Spleen (tissue), 11 donors: ENCODE results near the gene CAV1. TPM values are rescaled to one million over a fixed set of nuclear protein-coding genes. Genes with fewer than 3 reads are reported as not detected.

Experiments
- DNase-seq: peaks from one replicate; pipeline ENCODE4 v3.0.0-alpha.2; 2020
- H3K27ac ChIP-seq, 8 donors: fragments of 200-600 bp; sonication (generic) in 7 of 8; 1 replicate in 4 of 8; 2 replicates in 4 of 8; pipeline versions ENCODE4 v1.5.0 to v1.8.0; 2016 to 2021; ENCODE audit warnings: inconsistent platforms in 4 of 8, mild to moderate bottlenecking in 4 of 8, moderate library complexity in 1 of 8
- H3K27me3 ChIP-seq, 7 donors: fragments of 200-600 bp; sonication (generic) in 6 of 7; replicated peaks in 1 of 7; 1 replicate in 4 of 7; 2 replicates in 3 of 7; pipeline versions ENCODE4 v1.5.0 to v1.8.0; 2016 to 2021; ENCODE audit warnings: inconsistent platforms in 3 of 7, mild to moderate bottlenecking in 1 of 7
- H3K36me3 ChIP-seq, 6 donors: fragments of 200-600 bp; sonication (generic) in 5 of 6; 1 replicate in 4 of 6; 2 replicates in 2 of 6; pipeline versions ENCODE4 v1.5.0 to v1.8.0; 2016 to 2021; ENCODE audit warnings: inconsistent platforms in 2 of 6
- H3K4me1 ChIP-seq, 6 donors: fragments of 200-600 bp; sonication (generic) in 5 of 6; 1 replicate in 3 of 6; 2 replicates in 3 of 6; pipeline versions ENCODE4 v1.5.0 to v1.8.0; 2016 to 2021; ENCODE audit warnings: inconsistent platforms in 3 of 6
- H3K4me3 ChIP-seq, 8 donors: fragments of 200-600 bp; sonication (generic) in 7 of 8; 1 replicate in 4 of 8; 2 replicates in 4 of 8; pipeline versions ENCODE4 v1.5.0 to v1.8.0; 2016 to 2021; ENCODE audit warnings: inconsistent platforms in 4 of 8, mild to moderate bottlenecking in 4 of 8, moderate library complexity in 2 of 8
- H3K9me3 ChIP-seq, 8 donors: fragments of 200-600 bp; sonication (generic) in 7 of 8; 1 replicate in 4 of 8; 2 replicates in 4 of 8; pipeline versions ENCODE4 v1.5.0 to v1.8.0; 2016 to 2021; ENCODE audit warnings: inconsistent platforms in 4 of 8
- POLR2A ChIP-seq, 3 donors: fragments of 450-650 bp; IDR thresholded peaks; one replicate each; pipeline ENCODE4 v1.5.1; 2017; ENCODE audit warnings: antibody characterized with exemption in 3 of 3, mild to moderate bottlenecking in 1 of 3
- POLR2AphosphoS5 ChIP-seq, 3 donors: sonication (generic); formaldehyde crosslinking; IDR thresholded peaks; one replicate each; pipeline ENCODE4 v1.5.1; 2017; ENCODE audit warnings: antibody characterized with exemption in 3 of 3
- WGBS, 5 donors: extraction: QIAGEN DNeasy Blood & Tissue Kit in 3 of 5; methylation state at CpG; one replicate each; pipeline versions ENCODE4 v1.1.5 to v1.1.7; 2013 to 2018; 5-methylcytosine and 5-hydroxymethylcytosine counted together
- intact Hi-C: fragments of 100-400 bp; cut with DNase I; formaldehyde crosslinking; loops from one replicate; pipeline ENCODE4 v1.15.0; 2023; ENCODE audit warnings: low total_unique reads
- polyA plus RNA-seq, 3 donors: library from polyadenylated mRNA; stranded (reverse); fragments of 200-250 nt; gene quantifications; one replicate each; pipeline ENCODE4 v1.2.1, GENCODE V29; 2013
- total RNA-seq, 7 donors: library from RNA; depleted of rRNA in 3 of 7; stranded (reverse); fragments of >200 nt in 3 of 7; fragmentation: NEBNext Ultra II Directional in 4 of 7; extraction: Animal tissue kit (Norgen Biotek cat#: 25700) in 4 of 7; gene quantifications; one replicate each; pipeline versions ENCODE4 v1.1.0 to v1.2.1, GENCODE V29; 2016 to 2021
- TF ChIP-seq, protein P1 (sequence below), 11 experiments: fragments of 200-600 bp in 7 of 11; fragments of 450-650 bp in 4 of 11; sonication (generic) in 4 of 11; IDR thresholded peaks in 8 of 11; conservative IDR thresholded peaks in 3 of 11; 1 replicate in 7 of 11; 2 replicates in 4 of 11; pipeline versions ENCODE4 v1.4.0 to v1.8.0; 2016 to 2021; ENCODE audit warnings: antibody characterized with exemption in 11 of 11, inconsistent platforms in 4 of 11, mild to moderate bottlenecking in 1 of 11
- donor health status: healthy with polysubstance abuse.
- donor health status: DM: no; HTN: no; CAD: no; lungs with moderate emphysema.
- donor health status: DM: no; HTN: no; CAD: no.
- donor health status: Bipolar disorder and iron deficiency.
- donor health status: healthy.
- donor health status: DM: no; HTN: no; CAD: no.
- donor health status: DM: yes; HTN: yes; CAD: no.

CAV1 gene
- total and polyA plus RNA-seq, 10 donors, result 26.8 to 404 (median 183) TPM

DNA sequence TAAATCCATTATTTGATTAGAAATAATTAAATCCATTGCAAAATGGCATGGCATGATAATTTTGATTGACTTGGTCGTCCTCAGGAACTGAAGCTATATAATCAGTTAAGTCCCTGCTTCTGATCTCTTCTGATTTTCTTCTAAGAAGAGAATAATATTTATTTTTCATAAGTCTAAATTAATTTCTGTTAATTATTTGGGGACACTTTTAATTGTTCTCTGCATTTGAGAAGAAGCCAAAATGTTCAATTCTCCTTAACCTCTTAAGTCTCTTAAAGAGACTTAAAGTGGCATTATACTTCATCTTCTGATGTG lies 67.2 kb downstream of the CAV1 start:
- Histone ChIP-seq H3K36me3 (no peaks in the 10 kb centered on the region), H3K27me3 (peaks cover 0 to 30% (median 0%) of the 10 kb centered on the region in 7 donors), H3K27ac (peak overlapping the region in 7 of 8 donors; percentile 20 to 79 (median 69)), H3K4me1 (peaks cover 15 to 44% (median 26%) of the 10 kb centered on the region in 6 donors), H3K9me3 (no peaks in the 10 kb centered on the region), H3K4me3 (peak overlapping the region in 1 of 8 donors; percentile 29)
- DNase-seq, result no peak
- 2 to 13% (median 9%) methylated on average over 1 of the region's 1 CpG for WGBS, 5 donors
- TF ChIP-seq POLR2A (IDR thresholded peaks at IDR 0.05), result no peak
- TF ChIP-seq, protein P1, sequence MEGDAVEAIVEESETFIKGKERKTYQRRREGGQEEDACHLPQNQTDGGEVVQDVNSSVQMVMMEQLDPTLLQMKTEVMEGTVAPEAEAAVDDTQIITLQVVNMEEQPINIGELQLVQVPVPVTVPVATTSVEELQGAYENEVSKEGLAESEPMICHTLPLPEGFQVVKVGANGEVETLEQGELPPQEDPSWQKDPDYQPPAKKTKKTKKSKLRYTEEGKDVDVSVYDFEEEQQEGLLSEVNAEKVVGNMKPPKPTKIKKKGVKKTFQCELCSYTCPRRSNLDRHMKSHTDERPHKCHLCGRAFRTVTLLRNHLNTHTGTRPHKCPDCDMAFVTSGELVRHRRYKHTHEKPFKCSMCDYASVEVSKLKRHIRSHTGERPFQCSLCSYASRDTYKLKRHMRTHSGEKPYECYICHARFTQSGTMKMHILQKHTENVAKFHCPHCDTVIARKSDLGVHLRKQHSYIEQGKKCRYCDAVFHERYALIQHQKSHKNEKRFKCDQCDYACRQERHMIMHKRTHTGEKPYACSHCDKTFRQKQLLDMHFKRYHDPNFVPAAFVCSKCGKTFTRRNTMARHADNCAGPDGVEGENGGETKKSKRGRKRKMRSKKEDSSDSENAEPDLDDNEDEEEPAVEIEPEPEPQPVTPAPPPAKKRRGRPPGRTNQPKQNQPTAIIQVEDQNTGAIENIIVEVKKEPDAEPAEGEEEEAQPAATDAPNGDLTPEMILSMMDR (IDR thresholded peaks at IDR 0.05 in 8 of 11, conservative IDR thresholded peaks at IDR 0.05 in 3 of 11), result peak in 2 of 11 experiments; percentile 2 to 24
- intact Hi-C loops, result loop anchor here (2.0 kb wide), 1 partner anchor 217 kb away; no protein-coding TSS in a partner anchor

DNA sequence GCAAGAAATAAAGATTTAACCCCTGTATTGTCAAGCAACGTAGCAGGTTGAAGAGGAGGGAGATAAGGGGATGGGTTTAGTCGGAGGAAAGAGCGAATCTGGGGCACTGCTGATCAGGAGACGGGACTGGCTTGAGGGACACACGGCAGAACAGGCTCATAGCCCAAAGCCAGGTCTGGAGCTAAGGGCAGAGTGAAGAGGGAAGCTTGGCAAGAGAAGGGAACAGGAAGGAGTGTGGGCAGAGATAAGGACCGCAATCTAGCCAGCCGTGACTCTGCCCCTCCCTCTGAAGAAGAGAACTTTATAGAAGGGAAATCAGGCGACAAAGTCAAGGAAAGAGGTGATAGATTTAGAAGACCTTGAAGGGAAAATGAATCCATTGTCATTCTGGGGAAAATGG lies 67.6 kb downstream of the CAV1 start:
- no peak for DNase-seq
- H3K4me1 ChIP-seq, result peaks cover 15 to 44% (median 26%) of the 10 kb centered on the region in 6 donors
- WGBS, 5 donors, result 8 to 15% (median 12%) methylated on average over 8 of the region's 8 CpGs
- H3K27me3 ChIP-seq, result peaks cover 0 to 30% (median 0%) of the 10 kb centered on the region in 7 donors
- no peaks in the 10 kb centered on the region for H3K9me3 ChIP-seq
- peak overlapping the region in 1 of 8 donors; percentile 21 for H3K4me3 ChIP-seq
- TF ChIP-seq POLR2A (IDR thresholded peaks at IDR 0.05), result no peak
- TF ChIP-seq POLR2AphosphoS5 (IDR thresholded peaks at IDR 0.05), result peak in 2 of 3 donors; percentile 78 to 83
- H3K27ac ChIP-seq, result peak overlapping the region; percentile 20 to 79 (median 67)
- intact Hi-C loops, result loop anchor here (2.0 kb wide), 1 partner anchor 216 kb away; no protein-coding TSS in a partner anchor
- no peaks in the 10 kb centered on the region for H3K36me3 ChIP-seq

DNA sequence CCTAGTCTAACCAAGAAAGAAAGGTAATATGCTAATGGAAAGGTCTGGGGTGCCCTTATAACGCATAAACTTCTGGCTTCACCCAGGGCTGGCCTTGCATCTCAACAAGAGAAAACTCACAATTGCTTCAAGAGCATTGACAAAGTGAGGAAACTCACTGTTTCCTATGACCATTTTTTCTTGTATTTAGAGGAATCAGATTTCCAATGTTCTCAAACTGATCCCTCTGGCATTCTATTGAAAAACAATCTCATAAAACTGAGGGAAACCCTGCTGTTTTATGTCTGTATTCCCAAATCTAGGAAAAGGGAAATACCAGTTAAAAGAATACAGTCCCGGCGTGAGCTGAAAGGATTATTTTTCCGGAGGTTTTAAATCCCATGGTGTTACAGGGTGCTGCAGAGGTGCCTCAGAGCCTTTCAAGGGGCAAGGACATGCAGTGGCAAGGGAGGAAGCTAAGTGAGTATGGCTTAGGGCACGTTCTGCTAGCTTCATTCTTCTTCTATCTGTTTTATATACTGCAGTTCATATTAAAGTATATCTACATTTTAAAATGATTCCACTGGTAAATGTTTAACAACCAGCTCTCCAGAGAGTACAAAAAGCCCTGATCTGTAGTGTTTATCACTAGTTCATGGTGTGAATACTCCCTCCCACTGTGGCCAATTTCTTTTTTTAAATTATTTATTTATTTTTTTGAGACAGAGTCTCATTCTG lies 68.7 kb downstream of the CAV1 start:
- TF ChIP-seq POLR2AphosphoS5 (IDR thresholded peaks at IDR 0.05) (no peak), POLR2A (IDR thresholded peaks at IDR 0.05) (no peak)
- TF ChIP-seq, protein P1 (IDR thresholded peaks at IDR 0.05 in 8 of 11, conservative IDR thresholded peaks at IDR 0.05 in 3 of 11), result no peak
- peak overlapping the region; percentile 45 to 79 (median 67) for H3K27ac ChIP-seq
- H3K27me3 ChIP-seq, result peaks cover 0 to 30% (median 0%) of the 10 kb centered on the region in 7 donors
- intact Hi-C loops, result loop anchor here (2.0 kb wide), 1 partner anchor 215 kb away; no protein-coding TSS in a partner anchor
- H3K9me3 ChIP-seq, result no peaks in the 10 kb centered on the region
- 60 to 79% (median 69%) methylated on average over 5 of the region's 5 CpGs for WGBS, 5 donors
- DNase-seq, result no peak
- no peaks in the 10 kb centered on the region for H3K36me3 ChIP-seq
- H3K4me1 ChIP-seq, result peaks cover 8 to 37% (median 22%) of the 10 kb centered on the region in 6 donors
- no peak overlapping the region for H3K4me3 ChIP-seq

DNA sequence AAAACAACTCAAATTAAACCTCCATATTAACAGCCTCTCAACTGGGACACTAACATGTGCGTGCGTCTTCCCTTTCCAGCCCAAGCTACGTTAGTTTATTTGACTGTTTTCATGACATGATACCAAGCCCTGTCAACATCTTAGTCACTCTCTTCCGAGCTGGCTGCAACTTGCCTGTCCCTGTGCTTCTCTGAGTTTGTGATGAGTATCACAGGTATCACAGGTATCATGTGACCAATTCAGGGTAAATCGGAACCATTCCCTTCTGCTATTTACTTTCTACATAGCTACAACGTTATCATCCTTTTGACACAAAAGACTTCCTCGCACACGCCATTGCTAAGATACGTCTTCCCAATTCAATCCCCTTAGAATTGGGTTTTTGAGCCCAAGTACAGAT lies 70.2 kb downstream of the CAV1 start:
- Histone ChIP-seq H3K9me3 (no peaks in the 10 kb centered on the region), H3K4me1 (peaks cover 8 to 30% (median 16%) of the 10 kb centered on the region in 6 donors), H3K36me3 (no peaks in the 10 kb centered on the region), H3K27me3 (peaks cover 0 to 30% (median 0%) of the 10 kb centered on the region in 7 donors), H3K27ac (peak overlapping the region in 3 of 8 donors; percentile 73 to 79 (median 77)), H3K4me3 (no peak overlapping the region)
- intact Hi-C loops, result no loop called here
- DNase-seq, result no peak
- 94 to 97% (median 95%) methylated on average over 9 of the region's 9 CpGs for whole genome bisulfite sequencing, 5 donors
- TF ChIP-seq POLR2A (IDR thresholded peaks at IDR 0.05), result no peak
- TF ChIP-seq POLR2AphosphoS5 (IDR thresholded peaks at IDR 0.05), result no peak
- TF ChIP-seq, protein P1 (IDR thresholded peaks at IDR 0.05 in 8 of 11, conservative IDR thresholded peaks at IDR 0.05 in 3 of 11), result no peak
